Activated CD8-positive, alpha-beta memory T cell treated with anti-CD3 and anti-CD28 coated beads, Interleukin-2, amount 50 U/mL, for 1 hour (primary cell): ENCODE measurements around the gene NAV2.

Experiments
- DNase-seq: peaks from one replicate; pipeline ENCODE4 v3.0.0-alpha.2; 2020; ENCODE audit errors: extremely low read depth

The NAV2 gene

GRCh38 chr11:20158597-20159257, 446.1 kb downstream of the NAV2 start:
- DNase-seq: no peak

DNA sequence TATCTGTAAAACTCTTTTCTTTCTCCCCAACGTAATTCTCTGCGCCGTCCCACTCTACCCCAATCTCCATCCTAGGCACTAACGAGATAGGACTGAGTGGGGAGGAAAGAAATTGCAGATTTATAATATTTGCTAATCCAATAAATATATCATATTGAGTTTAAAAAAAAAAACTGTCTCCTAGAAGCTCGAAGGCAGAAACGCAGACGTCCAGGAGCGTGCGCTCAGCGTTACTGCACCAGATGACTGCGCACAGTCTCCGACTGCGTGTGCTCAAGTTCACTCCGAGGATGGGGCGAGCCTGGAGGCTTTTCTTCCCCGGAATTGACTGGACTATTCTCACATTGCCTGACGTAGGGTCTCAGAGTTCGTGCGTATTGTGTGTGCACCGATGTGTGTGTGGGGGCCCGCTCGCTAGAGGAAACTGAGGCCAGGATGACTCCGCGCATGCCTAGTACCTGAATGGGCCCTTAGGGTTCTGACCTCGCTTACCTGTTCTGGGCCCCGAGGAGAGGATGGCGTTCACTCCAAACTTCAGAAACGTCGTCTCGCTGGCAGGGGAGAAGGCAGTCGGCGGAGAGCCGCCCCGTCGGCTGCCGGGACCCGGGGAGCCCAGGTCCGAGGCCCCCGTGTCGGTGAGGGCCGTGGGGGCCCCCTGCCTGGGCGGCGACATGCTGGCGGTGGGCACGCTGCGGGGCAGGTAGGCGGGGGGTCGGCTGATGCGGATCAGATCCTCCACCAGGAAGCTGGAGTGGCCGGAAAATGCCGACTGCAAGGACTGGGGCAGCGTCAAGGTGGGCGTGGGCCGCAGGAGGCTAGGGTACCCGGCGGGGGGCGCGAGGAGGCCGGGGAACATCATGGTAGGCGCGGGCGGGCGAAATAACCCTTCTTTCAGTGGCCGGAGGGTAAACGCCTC, 447.1 kb downstream of the NAV2 start:
- DNase-seq: no peak

- DNase-seq: no peak
Measured at GRCh38 chr11:20160425-20161229, 448.0 kb downstream of the NAV2 start, which contains the start of gene DBX1. DBX1 (minus strand) TSS chr11:20160475; CDS start chr11:20160324, 151 bp downstream.

DNA sequence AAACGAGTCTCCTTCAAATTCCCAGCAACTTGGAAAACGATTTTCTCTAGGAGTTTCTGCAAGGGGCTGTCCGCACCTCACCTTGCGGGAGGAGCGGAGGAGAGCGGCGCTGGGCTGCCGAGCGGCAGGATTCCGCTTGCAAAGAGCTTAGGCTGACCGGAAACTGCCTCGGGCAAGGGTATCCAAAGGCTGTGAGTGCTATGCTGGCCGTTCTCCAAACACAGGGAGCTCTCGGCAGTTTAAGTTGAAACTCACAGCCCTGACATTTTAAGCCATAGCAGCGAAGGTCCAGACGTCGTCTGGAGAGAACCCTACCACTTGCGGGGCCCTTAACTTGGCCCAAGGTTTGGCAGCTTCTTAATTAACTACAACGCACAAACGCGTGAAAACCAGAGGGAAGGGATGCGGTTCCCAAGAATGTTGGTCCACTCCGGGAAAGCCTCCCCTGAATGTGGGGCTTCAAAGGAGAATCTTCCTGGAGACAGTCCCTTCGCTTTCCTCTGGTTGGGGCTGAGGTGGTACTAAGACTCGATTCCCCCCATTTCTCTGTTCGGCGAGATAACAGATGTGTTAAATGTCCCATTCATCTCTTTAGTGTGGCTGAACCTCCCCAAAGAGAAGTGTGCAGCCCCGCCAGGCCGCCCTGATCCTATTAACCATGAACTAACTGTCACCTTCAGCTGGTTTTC, 448.7 kb downstream of the NAV2 start:
- no peak for DNase-seq

GRCh38 chr11:20161923-20162744, 449.5 kb downstream of the NAV2 start:
- DNase-seq: no peak

DNA sequence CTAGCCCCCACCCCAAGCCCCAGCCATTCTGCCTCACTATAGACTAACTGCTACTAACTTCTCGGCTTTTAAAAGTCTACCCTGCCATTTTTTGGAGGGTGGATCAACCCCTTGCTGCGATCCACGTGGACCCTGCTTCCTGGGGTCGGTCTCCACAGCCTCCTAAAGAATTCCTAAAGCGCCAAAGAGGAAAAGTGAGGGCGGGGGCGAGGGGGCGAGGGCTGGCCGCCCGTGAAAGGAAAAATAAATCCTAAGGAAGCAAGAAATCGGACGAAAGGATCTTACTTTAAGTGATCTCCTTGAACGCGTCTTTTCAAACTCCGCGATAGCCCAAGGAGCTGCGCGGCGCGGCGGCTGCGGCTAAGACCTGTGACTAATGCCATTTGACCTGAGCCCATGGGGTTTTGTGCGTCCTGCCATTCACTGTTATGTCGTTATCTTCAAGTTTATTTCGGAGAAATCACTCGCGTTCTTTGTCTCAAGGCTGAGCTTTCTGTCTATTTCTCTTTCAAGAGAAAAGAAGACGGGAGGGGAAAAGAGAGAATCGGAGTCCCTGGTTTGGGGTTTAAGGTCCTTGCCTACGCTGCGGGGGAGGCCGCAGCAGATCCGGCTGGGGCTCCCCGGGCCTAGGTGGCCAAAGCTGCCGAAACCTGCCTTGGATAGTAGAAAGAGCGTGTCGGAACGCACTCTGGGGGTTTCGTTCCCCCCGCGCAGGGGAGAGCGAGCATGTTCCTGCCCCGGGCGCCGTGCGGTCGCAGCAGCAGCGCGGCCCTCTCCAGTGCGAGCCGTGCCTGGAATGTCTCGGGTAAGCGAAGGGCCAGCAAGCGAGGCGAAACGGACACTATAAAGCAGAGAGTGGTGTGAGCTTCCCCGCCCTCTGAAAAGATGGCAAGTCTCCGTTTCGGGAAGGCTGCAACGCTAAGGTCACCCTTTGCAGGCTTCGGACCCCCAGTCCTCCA, 450.5 kb downstream of the NAV2 start:
- DNase-seq: no peak

- no peak for DNase-seq
Measured at GRCh38 chr11:20163783-20164481, 451.3 kb downstream of the NAV2 start.
